GM23248 (cell line): ENCODE data around the gene SH3RF2. TPM values are rescaled to one million over a fixed set of nuclear protein-coding genes. Genes with fewer than 3 reads are reported as not detected.
"Not testable (repeated sequence)": the region's sequence is repeated elsewhere in the genome, so short reads cannot be mapped to it uniquely, and the experiment has no call there.

Source experiments
- DNase-seq: peaks from one replicate; pipeline ENCODE4 v3.0.0-alpha.2; 2015
- H2AFZ ChIP-seq: fragments of 200-600 bp; sonication (generic); 2 replicates; pipeline ENCODE4 v1.6.1; 2016; ENCODE audit warnings: antibody characterized with exemption
- H3F3A ChIP-seq: fragments of 200-600 bp; sonication (generic); 2 replicates; pipeline ENCODE4 v1.6.1; 2016; ENCODE audit warnings: mild to moderate bottlenecking, antibody characterized with exemption, mixed run types; ENCODE audit not compliant: insufficient read depth
- H3K27ac ChIP-seq: fragments of 200-600 bp; sonication (generic); 2 replicates; pipeline ENCODE4 v1.5.1; 2016; ENCODE audit warnings: mild to moderate bottlenecking
- H3K27me3 ChIP-seq: fragments of 200-600 bp; sonication (generic); replicated peaks from 2 replicates; pipeline ENCODE4 v1.6.1; 2016; ENCODE audit warnings: mild to moderate bottlenecking; ENCODE audit not compliant: insufficient read depth
- H3K36me3 ChIP-seq: fragments of 200-600 bp; sonication (generic); 2 replicates; pipeline ENCODE4 v1.6.1; 2016; ENCODE audit warnings: low read depth, mild to moderate bottlenecking
- H3K4me1 ChIP-seq: fragments of 200-600 bp; sonication (generic); 2 replicates; pipeline ENCODE4 v1.6.1; 2016; ENCODE audit warnings: mild to moderate bottlenecking; ENCODE audit not compliant: insufficient read depth
- H3K4me2 ChIP-seq: fragments of 200-600 bp; sonication (generic); one replicate; pipeline ENCODE4 v1.6.1; 2016; ENCODE audit warnings: mild to moderate bottlenecking; ENCODE audit not compliant: unreplicated experiment
- H3K4me3 ChIP-seq: fragments of 200-600 bp; sonication (generic); 2 replicates; pipeline ENCODE4 v1.5.1; 2016; ENCODE audit warnings: mild to moderate bottlenecking
- H3K79me2 ChIP-seq: fragments of 200-600 bp; sonication (generic); 2 replicates; pipeline ENCODE4 v1.6.1; 2016; ENCODE audit warnings: mild to moderate bottlenecking; ENCODE audit not compliant: insufficient read depth
- H3K9ac ChIP-seq: fragments of 200-600 bp; sonication (generic); 2 replicates; pipeline ENCODE4 v1.6.1; 2016; ENCODE audit warnings: mild to moderate bottlenecking
- H3K9me2 ChIP-seq: fragments of 200-600 bp; sonication (generic); 2 replicates; pipeline ENCODE4 v1.6.1; 2016; ENCODE audit warnings: mixed run types, mild to moderate bottlenecking, moderate library complexity; ENCODE audit not compliant: insufficient read depth
- H3K9me3 ChIP-seq: fragments of 200-600 bp; sonication (generic); one replicate; pipeline ENCODE4 v1.6.1; 2017; ENCODE audit warnings: low read depth
- H4K20me1 ChIP-seq: fragments of 200-600 bp; sonication (generic); 2 replicates; pipeline ENCODE4 v1.6.0; 2016; ENCODE audit not compliant: insufficient read depth
- EZH2 ChIP-seq: fragments of 200-600 bp; sonication (generic); IDR thresholded peaks from 2 replicates; pipeline ENCODE4 v1.6.1; 2018; ENCODE audit warnings: antibody characterized with exemption, mild to moderate bottlenecking; ENCODE audit not compliant: insufficient read depth, poor library complexity, severe bottlenecking
- EZH2phosphoT487 ChIP-seq: fragments of 200-600 bp; sonication (generic); IDR thresholded peaks from 2 replicates; pipeline ENCODE4 v1.6.1; 2018; ENCODE audit warnings: antibody characterized with exemption, moderate library complexity, mild to moderate bottlenecking, low read depth; ENCODE audit not compliant: insufficient read depth
- WGBS, 2 experiments: methylation state at CpG; one replicate each; pipeline ENCODE4 v1.1.6; 2015 to 2017; ENCODE audit warnings: low lambda C conversion rate in 2 of 2, low coverage in 1 of 2; ENCODE audit errors: missing lambda C conversion rate in 2 of 2; 5-methylcytosine and 5-hydroxymethylcytosine counted together
- in situ Hi-C: fragments of 300-500 bp; cut with MboI; formaldehyde crosslinking; loops from 2 replicates; pipeline ENCODE4 v1.15.0; 2020
- polyA plus RNA-seq: library from polyadenylated mRNA; unstranded; fragments of >200 nt; fragmentation: Nextera tagmentation; extraction: Ambion mirVana; gene quantifications from 2 replicates; pipeline ENCODE4 v1.2.1, GENCODE V29; 2016
- total RNA-seq: library from RNA; depleted of rRNA; stranded (reverse); fragments of >200 nt; shearing (Covaris generic); gene quantifications from 2 replicates; pipeline ENCODE4 v1.2.3, GENCODE V29; 2014

The SH3RF2 gene
- total and polyA plus RNA-seq, 2 experiments from 2014 or later: 0.21 TPM; not detected in 1

DNA sequence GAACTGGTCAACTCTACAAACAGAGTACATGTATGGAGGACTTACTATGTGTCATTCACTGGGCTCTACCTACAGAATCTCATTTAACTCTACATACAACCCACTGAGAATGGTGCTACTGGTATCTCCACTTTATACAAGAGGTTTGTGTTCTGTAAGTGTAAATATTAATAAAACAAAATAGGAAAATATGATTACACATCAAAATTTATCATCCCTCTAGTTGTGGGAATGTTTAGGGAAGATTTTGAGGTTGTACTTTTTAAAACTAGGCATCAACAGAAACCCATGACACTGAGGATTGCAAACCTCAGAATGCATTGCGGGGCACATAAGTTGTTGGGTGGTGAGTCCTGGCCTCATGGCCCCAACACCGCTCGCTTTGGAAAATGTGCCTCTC is 11.7 kb downstream of the SH3RF2 start:
- in situ Hi-C loops: no loop called here
- TF ChIP-seq EZH2 (no peak), EZH2phosphoT487 (no peak)
- no peak overlapping the region for H2AFZ ChIP-seq
- no peak overlapping the region for H3K9ac ChIP-seq
- H3F3A ChIP-seq: peaks cover 14% of the 10 kb centered on the region; the same call in 1 of the 2 replicates
- no peaks in the 10 kb centered on the region for H3K79me2 ChIP-seq
- no peaks in the 10 kb centered on the region for H4K20me1 ChIP-seq
- H3K9me2 ChIP-seq: no peaks in the 10 kb centered on the region
- no peak for DNase-seq
- peaks cover 12% of the 10 kb centered on the region for H3K4me1 ChIP-seq
- no peaks in the 10 kb centered on the region for H3K36me3 ChIP-seq
- H3K9me3 ChIP-seq: no peaks in the 10 kb centered on the region
- no peak overlapping the region for H3K4me2 ChIP-seq
- 95 to 97% methylated on average over 3 of the region's 3 CpGs for WGBS, 2 experiments
- peaks cover 50% of the 10 kb centered on the region for H3K27me3 ChIP-seq
- no peak overlapping the region for H3K27ac ChIP-seq
- no peak overlapping the region for H3K4me3 ChIP-seq

DNA sequence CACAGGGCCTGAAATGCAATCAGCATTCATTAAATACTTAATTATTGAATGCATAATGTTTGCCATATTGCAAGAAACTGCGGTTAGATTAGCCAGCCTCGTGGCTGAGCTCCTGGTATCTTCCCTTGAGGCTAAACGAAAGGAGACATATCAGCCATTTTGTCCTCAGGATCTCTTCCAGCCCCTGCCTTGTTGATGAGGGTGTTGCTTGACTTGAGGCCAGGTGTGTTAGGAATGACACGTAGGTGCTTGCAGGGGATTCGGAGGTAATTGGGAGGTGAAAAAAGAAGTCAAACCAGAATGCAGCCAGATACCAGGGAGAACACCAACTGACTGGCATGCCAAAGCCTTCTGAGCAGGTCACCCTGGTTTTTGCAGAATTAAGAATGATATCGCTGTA is 12.5 kb downstream of the SH3RF2 start:
- no peaks in the 10 kb centered on the region for H3K9me2 ChIP-seq
- no peak overlapping the region for H3K4me3 ChIP-seq
- no peak for DNase-seq
- H3K79me2 ChIP-seq: no peaks in the 10 kb centered on the region
- peaks cover 14% of the 10 kb centered on the region; the same call in 1 of the 2 replicates for H3F3A ChIP-seq
- H3K9ac ChIP-seq: no peak overlapping the region
- H3K9me3 ChIP-seq: no peaks in the 10 kb centered on the region
- TF ChIP-seq EZH2phosphoT487 (no peak), EZH2 (no peak)
- no peaks in the 10 kb centered on the region for H4K20me1 ChIP-seq
- H3K4me1 ChIP-seq: peaks cover 12% of the 10 kb centered on the region
- H3K36me3 ChIP-seq: no peaks in the 10 kb centered on the region
- 67% methylated on average over 6 of the region's 6 CpGs for WGBS, 2 experiments
- H3K27me3 ChIP-seq: peaks cover 55% of the 10 kb centered on the region
- H2AFZ ChIP-seq: no peak overlapping the region
- H3K27ac ChIP-seq: no peak overlapping the region
- in situ Hi-C loops: no loop called here
- H3K4me2 ChIP-seq: no peak overlapping the region

DNA sequence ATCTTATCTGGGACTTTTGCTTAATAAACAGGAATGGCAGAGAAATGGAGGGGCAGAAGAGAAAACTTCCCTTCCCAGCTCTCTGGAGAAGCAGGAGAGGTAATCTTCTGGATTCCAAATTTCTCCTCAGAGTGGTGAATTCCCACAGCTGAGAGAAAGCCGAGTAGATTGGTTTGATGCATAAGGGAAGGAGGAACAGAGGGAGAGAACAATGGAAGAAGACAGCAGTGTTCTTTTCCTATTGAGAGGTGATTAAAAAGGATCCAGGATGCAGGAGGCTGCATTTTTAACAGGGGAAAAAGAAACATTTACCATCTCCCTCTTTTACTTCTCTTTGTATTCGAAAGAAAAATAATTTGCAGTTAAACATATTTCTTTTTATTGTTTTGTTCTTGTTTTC is 13.1 kb downstream of the SH3RF2 start:
- no peak overlapping the region for H3K9ac ChIP-seq
- H3K36me3 ChIP-seq: no peaks in the 10 kb centered on the region
- no peak overlapping the region for H3K27ac ChIP-seq
- no peaks in the 10 kb centered on the region for H3K9me3 ChIP-seq
- WGBS, 2 experiments: 52 to 55% methylated on average over 2 of the region's 2 CpGs
- peaks cover 12% of the 10 kb centered on the region for H3K4me1 ChIP-seq
- no peak overlapping the region for H3K4me3 ChIP-seq
- H3F3A ChIP-seq: peaks cover 14% of the 10 kb centered on the region; the same call in 1 of the 2 replicates
- TF ChIP-seq EZH2 (no peak), EZH2phosphoT487 (no peak)
- H3K9me2 ChIP-seq: no peaks in the 10 kb centered on the region
- DNase-seq: no peak
- H3K27me3 ChIP-seq: peaks cover 56% of the 10 kb centered on the region
- H2AFZ ChIP-seq: no peak overlapping the region
- no peak overlapping the region for H3K4me2 ChIP-seq
- no peaks in the 10 kb centered on the region for H3K79me2 ChIP-seq
- in situ Hi-C loops: no loop called here
- no peaks in the 10 kb centered on the region for H4K20me1 ChIP-seq

- H2AFZ ChIP-seq: no peak overlapping the region
- H3K9ac ChIP-seq: no peak overlapping the region
- peaks cover 11% of the 10 kb centered on the region; the same call in 1 of the 2 replicates for H3F3A ChIP-seq
- no peak overlapping the region for H3K4me2 ChIP-seq
- in situ Hi-C loops: no loop called here
- no peak for DNase-seq
- H3K9me3 ChIP-seq: no peaks in the 10 kb centered on the region
- H3K27ac ChIP-seq: no peak overlapping the region
- H3K9me2 ChIP-seq: no peaks in the 10 kb centered on the region
- H3K4me3 ChIP-seq: no peak overlapping the region
- H3K79me2 ChIP-seq: no peaks in the 10 kb centered on the region
- TF ChIP-seq EZH2 (no peak), EZH2phosphoT487 (no peak)
- peaks cover 68% of the 10 kb centered on the region for H3K27me3 ChIP-seq
- WGBS, 2 experiments: 55 to 61% methylated on average over 3 of the region's 3 CpGs
- no peaks in the 10 kb centered on the region for H4K20me1 ChIP-seq
- H3K4me1 ChIP-seq: peaks cover 8% of the 10 kb centered on the region
- no peaks in the 10 kb centered on the region for H3K36me3 ChIP-seq
Measured at GRCh38 chr5:145951071-145951470, 14.7 kb downstream of the SH3RF2 start.

GRCh38 chr5:145953202-145953601 is 16.8 kb downstream of the SH3RF2 start:
- H3F3A ChIP-seq: no peaks in the 10 kb centered on the region
- H3K36me3 ChIP-seq: no peaks in the 10 kb centered on the region
- H4K20me1 ChIP-seq: no peaks in the 10 kb centered on the region
- in situ Hi-C loops: no loop called here
- H3K9me2 ChIP-seq: no peaks in the 10 kb centered on the region
- no peak overlapping the region for H3K27ac ChIP-seq
- peaks cover 80% of the 10 kb centered on the region for H3K27me3 ChIP-seq
- 53 to 58% methylated on average over 2 of the region's 2 CpGs for WGBS, 2 experiments
- H3K4me2 ChIP-seq: no peak overlapping the region
- no peak for DNase-seq
- no peaks in the 10 kb centered on the region for H3K9me3 ChIP-seq
- no peaks in the 10 kb centered on the region for H3K79me2 ChIP-seq
- TF ChIP-seq EZH2phosphoT487 (no peak), EZH2 (no peak)
- H3K4me1 ChIP-seq: no peaks in the 10 kb centered on the region
- H2AFZ ChIP-seq: no peak overlapping the region
- H3K9ac ChIP-seq: no peak overlapping the region
- no peak overlapping the region for H3K4me3 ChIP-seq

DNA sequence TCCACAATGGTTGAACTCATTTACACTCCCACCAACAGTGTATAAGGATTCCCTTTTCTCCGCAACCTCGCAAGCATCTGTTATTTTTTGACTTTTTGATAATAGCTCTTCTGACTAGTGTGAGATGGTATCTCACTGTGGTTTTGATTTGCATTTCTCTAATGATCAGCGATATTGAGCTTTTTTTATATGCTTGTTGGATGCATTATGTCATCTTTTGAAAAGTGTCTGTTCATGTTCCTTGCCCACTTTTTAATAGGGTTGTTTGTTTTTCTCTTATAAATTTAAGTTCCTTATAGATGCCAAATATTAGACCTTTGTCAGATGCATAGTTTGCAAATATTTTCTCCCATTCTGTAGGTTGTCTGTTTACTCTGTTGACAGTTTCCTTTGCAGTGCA is 17.8 kb downstream of the SH3RF2 start:
- H4K20me1 ChIP-seq, in situ Hi-C loops, H3K27ac ChIP-seq, H3K9me2 ChIP-seq, H3K4me3 ChIP-seq, H3K79me2 ChIP-seq, H2AFZ ChIP-seq, H3K4me2 ChIP-seq, H3K9me3 ChIP-seq, DNase-seq, H3K4me1 ChIP-seq, H3F3A ChIP-seq, H3K9ac ChIP-seq, H3K36me3 ChIP-seq: not testable (repeated sequence)
- peaks cover 75% of the 10 kb centered on the region for H3K27me3 ChIP-seq
- WGBS, 2 experiments: 86 to 91% methylated on average over 3 of the region's 3 CpGs
